Pulmonary artery endothelial cell (primary cell): Measurements from ENCODE around the gene ZSCAN2. TPM values are rescaled to one million over a fixed set of nuclear protein-coding genes. Genes with fewer than 3 reads are reported as not detected.

ENCODE experiments used
- DNase-seq: peaks from one replicate; pipeline ENCODE4 v3.0.0-alpha.2; 2011; ENCODE audit warnings: low read depth, low spot score
- total RNA-seq: library from RNA; depleted of rRNA; stranded (reverse); fragments of >200 nt; gene quantifications from 2 replicates; pipeline ENCODE4 v1.2.3, GENCODE V29; 2014

ZSCAN2 gene
- total RNA-seq, 1 donor from 2014 or later = 14.1 TPM

DNA sequence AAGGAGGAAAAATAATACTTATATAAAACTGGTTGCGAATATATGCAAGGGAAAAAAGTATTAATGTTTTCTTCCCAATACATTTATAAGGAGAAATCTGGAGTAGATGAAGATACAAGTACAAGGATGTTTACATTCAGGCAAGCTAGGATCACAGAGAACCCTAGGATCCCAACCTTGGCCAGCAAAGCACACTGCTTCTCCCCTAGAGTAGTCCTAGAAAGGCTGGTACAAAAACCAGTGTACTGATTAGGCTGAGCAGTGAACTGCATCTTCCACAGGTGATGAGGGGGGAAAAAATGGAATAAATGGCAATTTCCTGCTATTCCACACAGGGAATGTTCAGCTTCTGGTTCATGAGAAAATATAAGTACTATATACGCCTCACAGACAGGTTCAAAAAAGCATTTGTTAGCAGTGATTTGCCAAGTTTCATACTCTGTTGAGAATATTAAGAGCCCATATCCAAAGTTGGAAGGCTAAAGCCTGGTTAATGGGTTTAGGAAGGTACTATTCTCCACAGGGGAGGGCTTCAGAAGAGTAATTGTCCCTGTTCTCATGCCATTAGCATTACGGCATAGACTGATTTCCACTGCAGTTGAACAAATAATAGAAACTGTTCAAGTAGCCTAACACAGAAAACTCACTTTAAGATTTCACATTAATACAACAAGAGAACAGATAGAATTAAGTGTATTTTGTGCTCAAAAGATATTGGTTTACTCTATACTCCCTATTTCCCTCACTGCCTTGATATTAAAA, 67.6 kb downstream of the ZSCAN2 start:
- no peak for DNase-seq

DNA sequence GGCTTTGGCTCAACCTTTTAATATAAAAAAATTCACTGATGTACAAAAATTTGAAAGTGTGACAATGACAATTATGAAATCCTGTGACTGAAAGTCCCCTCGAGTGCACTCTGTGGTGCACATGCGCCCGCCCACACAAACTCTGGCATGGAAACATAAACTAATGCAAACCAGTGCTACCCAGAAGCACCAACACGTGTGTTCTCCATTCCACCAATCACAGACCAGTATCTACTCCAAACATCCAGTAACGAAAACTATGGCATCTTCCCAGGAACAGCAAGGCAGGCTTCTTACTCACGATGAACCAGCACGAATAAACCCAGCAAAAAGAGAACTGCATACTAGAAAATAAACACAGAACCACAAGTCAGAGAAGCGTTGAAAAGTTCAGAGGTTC, 68.9 kb downstream of the ZSCAN2 start:
- no peak for DNase-seq

DNA sequence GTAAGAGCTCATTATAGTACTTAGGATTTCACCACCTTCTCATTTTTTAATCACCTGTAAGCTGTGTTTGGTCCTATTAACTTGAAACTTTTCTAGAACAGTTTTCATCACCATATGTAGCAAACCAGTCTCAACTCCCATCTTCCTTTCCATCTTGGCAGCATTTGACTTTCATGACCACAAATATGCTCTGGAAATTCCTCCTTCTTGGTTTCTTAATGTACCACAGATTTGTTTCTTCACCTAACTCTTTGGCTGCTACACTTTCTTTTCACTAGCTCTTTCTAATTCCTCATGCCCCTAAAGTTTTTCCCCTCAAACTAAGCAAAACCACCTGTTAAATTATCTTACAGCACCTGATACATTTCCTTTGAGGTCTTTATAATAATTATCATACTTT, 70.4 kb downstream of the ZSCAN2 start:
- no peak for DNase-seq

Other genes with a start within 250 kb of the ZSCAN2 start
- 23.8 and 31.3 TPM in 2 replicates for gene WDR73, start 53.3 kb downstream of the ZSCAN2 start, total RNA-seq
- gene NMB, start 57.2 kb downstream of the ZSCAN2 start, total RNA-seq = 4.9 and 7.3 TPM in 2 replicates
- 226 and 288 TPM in 2 replicates for gene SEC11A, start 115.1 kb downstream of the ZSCAN2 start, total RNA-seq
- gene ZNF592, start 147.6 kb downstream of the ZSCAN2 start, total RNA-seq = 3.9 and 4.0 TPM in 2 replicates
- gene ALPK3, start 216.3 kb downstream of the ZSCAN2 start, total RNA-seq = 13.5 and 21.3 TPM in 2 replicates